Measurements from ENCODE around the gene NR4A1. TPM values are rescaled to one million over a fixed set of nuclear protein-coding genes. Genes with fewer than 3 reads are reported as not detected.

NR4A1 gene
- total and polyA plus RNA-seq, 2 of the 13 experiments (the other 11 are each of a cell fraction or from before 2014, with no cell fraction given) = 5.7 to 15.2 TPM

DNA sequence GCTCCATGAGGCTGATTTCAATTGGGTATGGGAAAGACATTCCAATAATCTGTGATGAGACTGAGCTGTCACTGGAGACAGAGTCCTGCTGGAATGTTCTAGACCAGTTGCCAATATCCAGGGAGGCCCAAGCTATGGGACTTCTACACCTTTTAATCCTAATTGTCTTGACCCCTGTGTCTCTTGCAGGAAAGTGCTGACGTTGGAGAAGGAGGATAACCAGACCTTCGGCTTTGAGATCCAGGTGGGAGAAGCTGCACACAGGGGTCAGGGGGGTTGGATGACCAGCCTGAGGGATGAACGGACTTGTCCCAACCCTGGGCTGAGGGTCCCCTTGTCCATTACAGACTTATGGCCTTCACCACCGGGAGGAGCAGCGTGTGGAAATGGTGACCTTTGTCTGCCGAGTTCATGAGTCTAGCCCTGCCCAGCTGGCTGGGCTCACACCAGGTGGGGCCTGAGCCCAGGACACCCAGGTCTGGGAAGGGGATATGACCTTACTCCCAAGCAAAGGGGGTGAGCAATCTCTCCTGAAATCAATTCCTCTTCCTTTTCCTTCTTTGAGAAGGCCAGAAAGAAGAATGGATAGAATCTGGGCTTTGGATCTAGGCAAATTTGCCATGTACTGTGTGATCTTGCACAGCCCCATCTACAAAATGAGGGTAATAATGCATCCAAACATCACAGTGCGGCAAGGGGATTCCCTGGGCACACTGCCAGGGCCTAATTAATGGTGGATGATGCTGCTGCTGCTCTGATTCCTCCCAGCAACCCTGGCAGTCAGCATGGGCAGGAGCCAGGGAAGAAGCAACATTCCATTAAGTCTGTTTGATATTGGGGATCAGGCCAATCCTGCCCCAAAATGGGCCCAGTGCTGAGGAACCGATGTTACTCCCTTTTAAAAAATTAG lies 40.3 kb upstream of the NR4A1 start (continued):
- TF ChIP-seq, protein P1, sequence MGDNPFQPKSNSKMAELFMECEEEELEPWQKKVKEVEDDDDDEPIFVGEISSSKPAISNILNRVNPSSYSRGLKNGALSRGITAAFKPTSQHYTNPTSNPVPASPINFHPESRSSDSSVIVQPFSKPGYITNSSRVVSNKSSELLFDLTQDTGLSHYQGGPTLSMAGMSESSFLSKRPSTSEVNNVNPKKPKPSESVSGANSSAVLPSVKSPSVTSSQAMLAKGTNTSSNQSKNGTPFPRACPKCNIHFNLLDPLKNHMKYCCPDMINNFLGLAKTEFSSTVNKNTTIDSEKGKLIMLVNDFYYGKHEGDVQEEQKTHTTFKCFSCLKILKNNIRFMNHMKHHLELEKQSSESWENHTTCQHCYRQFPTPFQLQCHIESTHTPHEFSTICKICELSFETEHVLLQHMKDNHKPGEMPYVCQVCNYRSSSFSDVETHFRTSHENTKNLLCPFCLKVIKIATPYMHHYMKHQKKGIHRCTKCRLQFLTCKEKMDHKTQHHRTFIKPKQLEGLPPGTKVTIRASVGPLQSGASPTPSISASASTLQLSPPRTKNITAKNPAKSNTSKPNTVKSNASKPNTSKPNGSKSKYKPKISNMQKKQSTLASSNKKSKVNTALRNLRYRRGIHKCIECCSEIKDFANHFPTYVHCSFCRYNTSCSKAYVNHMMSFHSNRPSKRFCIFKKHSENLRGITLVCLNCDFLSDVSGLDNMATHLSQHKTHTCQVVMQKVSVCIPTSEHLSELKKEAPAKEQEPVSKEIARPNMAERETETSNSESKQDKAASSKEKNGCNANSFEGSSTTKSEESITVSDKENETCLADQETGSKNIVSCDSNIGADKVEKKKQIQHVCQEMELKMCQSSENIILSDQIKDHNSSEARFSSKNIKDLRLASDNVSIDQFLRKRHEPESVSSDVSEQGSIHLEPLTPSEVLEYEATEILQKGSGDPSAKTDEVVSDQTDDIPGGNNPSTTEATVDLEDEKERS (CRISPR knock-in tag; IDR thresholded peaks at IDR 0.05) = no peak
- TF ChIP-seq AHR (CRISPR knock-in tag; IDR thresholded peaks at IDR 0.05) = no peak
- TF ChIP-seq, protein P2, sequence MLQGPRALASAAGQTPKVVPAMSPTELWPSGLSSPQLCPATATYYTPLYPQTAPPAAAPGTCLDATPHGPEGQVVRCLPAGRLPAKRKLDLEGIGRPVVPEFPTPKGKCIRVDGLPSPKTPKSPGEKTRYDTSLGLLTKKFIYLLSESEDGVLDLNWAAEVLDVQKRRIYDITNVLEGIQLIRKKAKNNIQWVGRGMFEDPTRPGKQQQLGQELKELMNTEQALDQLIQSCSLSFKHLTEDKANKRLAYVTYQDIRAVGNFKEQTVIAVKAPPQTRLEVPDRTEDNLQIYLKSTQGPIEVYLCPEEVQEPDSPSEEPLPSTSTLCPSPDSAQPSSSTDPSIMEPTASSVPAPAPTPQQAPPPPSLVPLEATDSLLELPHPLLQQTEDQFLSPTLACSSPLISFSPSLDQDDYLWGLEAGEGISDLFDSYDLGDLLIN (CRISPR knock-in tag; IDR thresholded peaks at IDR 0.05; ENCODE audit: borderline replicate concordance) = no peak
- no peak for TF ChIP-seq ZKSCAN5 (CRISPR knock-in tag; IDR thresholded peaks at IDR 0.05)
- TF ChIP-seq YY1 (IDR thresholded peaks at IDR 0.05; ENCODE audit: insufficient read depth, insufficient replicate concordance, low read depth, low read length) = no peak
- peak; percentile 68 to 74 for TF ChIP-seq MAFK (conservative IDR thresholded peaks at IDR 0.05 in 1 of 2, IDR thresholded peaks at IDR 0.05 in 1 of 2; ENCODE audit: low read length in 2 of 2)
- TF ChIP-seq RNF2 (conservative IDR thresholded peaks at IDR 0.05; ENCODE audit: low read depth) = no peak
- TF ChIP-seq, protein P3, sequence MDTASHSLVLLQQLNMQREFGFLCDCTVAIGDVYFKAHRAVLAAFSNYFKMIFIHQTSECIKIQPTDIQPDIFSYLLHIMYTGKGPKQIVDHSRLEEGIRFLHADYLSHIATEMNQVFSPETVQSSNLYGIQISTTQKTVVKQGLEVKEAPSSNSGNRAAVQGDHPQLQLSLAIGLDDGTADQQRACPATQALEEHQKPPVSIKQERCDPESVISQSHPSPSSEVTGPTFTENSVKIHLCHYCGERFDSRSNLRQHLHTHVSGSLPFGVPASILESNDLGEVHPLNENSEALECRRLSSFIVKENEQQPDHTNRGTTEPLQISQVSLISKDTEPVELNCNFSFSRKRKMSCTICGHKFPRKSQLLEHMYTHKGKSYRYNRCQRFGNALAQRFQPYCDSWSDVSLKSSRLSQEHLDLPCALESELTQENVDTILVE (CRISPR knock-in tag; IDR thresholded peaks at IDR 0.05) = no peak
- peak; percentile 29; the same call in 1 of the 2 replicates for TF ChIP-seq SAP130 (CRISPR knock-in tag; IDR thresholded peaks at IDR 0.05; ENCODE audit: low read depth)
- TF ChIP-seq, protein P4, sequence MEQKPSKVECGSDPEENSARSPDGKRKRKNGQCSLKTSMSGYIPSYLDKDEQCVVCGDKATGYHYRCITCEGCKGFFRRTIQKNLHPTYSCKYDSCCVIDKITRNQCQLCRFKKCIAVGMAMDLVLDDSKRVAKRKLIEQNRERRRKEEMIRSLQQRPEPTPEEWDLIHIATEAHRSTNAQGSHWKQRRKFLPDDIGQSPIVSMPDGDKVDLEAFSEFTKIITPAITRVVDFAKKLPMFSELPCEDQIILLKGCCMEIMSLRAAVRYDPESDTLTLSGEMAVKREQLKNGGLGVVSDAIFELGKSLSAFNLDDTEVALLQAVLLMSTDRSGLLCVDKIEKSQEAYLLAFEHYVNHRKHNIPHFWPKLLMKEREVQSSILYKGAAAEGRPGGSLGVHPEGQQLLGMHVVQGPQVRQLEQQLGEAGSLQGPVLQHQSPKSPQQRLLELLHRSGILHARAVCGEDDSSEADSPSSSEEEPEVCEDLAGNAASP (CRISPR knock-in tag; IDR thresholded peaks at IDR 0.05; ENCODE audit: borderline replicate concordance) = peak; percentile 48; the same call in 1 of the 2 replicates
- TF ChIP-seq ZNF121 (CRISPR knock-in tag; IDR thresholded peaks at IDR 0.05) = no peak
- TF ChIP-seq ZFY (CRISPR knock-in tag; IDR thresholded peaks at IDR 0.05) = peak; percentile 3; the same call in 1 of the 2 replicates
- no peak for TF ChIP-seq SALL2 (CRISPR knock-in tag; IDR thresholded peaks at IDR 0.05)
- TF ChIP-seq DPF2 (CRISPR knock-in tag; IDR thresholded peaks at IDR 0.05; ENCODE audit: borderline replicate concordance, low read depth) = no peak; the same call in 1 of the 2 replicates
- 0 out of 2 replicates have a peak, but pooled peaks have one; percentile 21 for TF ChIP-seq ZNF430 (CRISPR knock-in tag; IDR thresholded peaks at IDR 0.05)
- no peak for TF ChIP-seq MAZ (IDR thresholded peaks at IDR 0.05; ENCODE audit: borderline replicate concordance, low read depth, low read length)
- TF ChIP-seq MAZ (CRISPR knock-in tag; IDR thresholded peaks at IDR 0.05; ENCODE audit: low read depth) = 0 out of 2 replicates have a peak, but pooled peaks have one; percentile 41
- TF ChIP-seq, protein P5, sequence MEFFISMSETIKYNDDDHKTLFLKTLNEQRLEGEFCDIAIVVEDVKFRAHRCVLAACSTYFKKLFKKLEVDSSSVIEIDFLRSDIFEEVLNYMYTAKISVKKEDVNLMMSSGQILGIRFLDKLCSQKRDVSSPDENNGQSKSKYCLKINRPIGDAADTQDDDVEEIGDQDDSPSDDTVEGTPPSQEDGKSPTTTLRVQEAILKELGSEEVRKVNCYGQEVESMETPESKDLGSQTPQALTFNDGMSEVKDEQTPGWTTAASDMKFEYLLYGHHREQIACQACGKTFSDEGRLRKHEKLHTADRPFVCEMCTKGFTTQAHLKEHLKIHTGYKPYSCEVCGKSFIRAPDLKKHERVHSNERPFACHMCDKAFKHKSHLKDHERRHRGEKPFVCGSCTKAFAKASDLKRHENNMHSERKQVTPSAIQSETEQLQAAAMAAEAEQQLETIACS (CRISPR knock-in tag; IDR thresholded peaks at IDR 0.05) = no peak
- TF ChIP-seq, protein P6, sequence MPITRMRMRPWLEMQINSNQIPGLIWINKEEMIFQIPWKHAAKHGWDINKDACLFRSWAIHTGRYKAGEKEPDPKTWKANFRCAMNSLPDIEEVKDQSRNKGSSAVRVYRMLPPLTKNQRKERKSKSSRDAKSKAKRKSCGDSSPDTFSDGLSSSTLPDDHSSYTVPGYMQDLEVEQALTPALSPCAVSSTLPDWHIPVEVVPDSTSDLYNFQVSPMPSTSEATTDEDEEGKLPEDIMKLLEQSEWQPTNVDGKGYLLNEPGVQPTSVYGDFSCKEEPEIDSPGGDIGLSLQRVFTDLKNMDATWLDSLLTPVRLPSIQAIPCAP (CRISPR knock-in tag; IDR thresholded peaks at IDR 0.05; ENCODE audit: low read depth) = no peak

All from HepG2 (cell line).